HepG2 (cell line): ENCODE results near the gene LONP1. TPM values are rescaled to one million over a fixed set of nuclear protein-coding genes. Genes with fewer than 3 reads are reported as not detected.

Source experiments
- ATAC-seq: fragments of 200-7000 bp; cut with Tn5 transposase; 3 replicates; pipeline ENCODE4 v1.9.1; 2020; ENCODE audit warnings: mild to moderate bottlenecking, moderate library complexity
- BruUV-seq: library from RNA; stranded (reverse); fragments of 400-500 nt; replicated peaks from 2 replicates; lab custom pipeline; 2021; lab: Mats Ljungman, UMichigan
- CTCF ChIA-PET: fragments of 300-600 bp; formaldehyde crosslinking; extraction: SDS; loops from one replicate; lab custom pipeline; 2021; ENCODE audit warnings: low total read pairs, inconsistent platforms, low intra/inter-chr PET ratio; lab: Yijun Ruan, JAX
- POLR2A ChIA-PET: fragments of 350-600 bp; sonication (Branson Sonifier 250); formaldehyde crosslinking; loops from one replicate; lab custom pipeline; 2020; ENCODE audit warnings: antibody characterized with exemption, inconsistent platforms; lab: Yijun Ruan, JAX
- DNase-seq: peaks from one replicate; pipeline ENCODE4 v3.0.0-alpha.2; 2015; ENCODE audit warnings: low spot score
- FAIRE-seq: peaks from 3 replicates; lab custom pipeline; 2011; peaks lifted over from hg19 to GRCh38; lab: Jason Lieb, UNC
- H2AFZ ChIP-seq: one replicate; pipeline ENCODE4 v1.6.1; 2011; ENCODE audit warnings: low read length, inconsistent platforms
- H3K27ac ChIP-seq: fragments of 300-600 bp; 3 replicates; pipeline ENCODE4 v1.8.0; 2011; ENCODE audit warnings: mixed run types, mild to moderate bottlenecking, mixed read lengths, low read length, inconsistent platforms; ENCODE audit not compliant: insufficient read depth; ENCODE audit errors: extremely low read length
- H3K27me3 ChIP-seq, 2 experiments: fragments of 200-600 bp in 1 of 2; 2 replicates in 1 of 2; 3 replicates in 1 of 2; pipeline versions ENCODE4 v1.6.0 to v1.8.0; 2011; ENCODE audit warnings: low read length in 2 of 2, mild to moderate bottlenecking in 2 of 2, moderate library complexity in 2 of 2, inconsistent platforms in 1 of 2; ENCODE audit not compliant: insufficient read depth in 2 of 2, control insufficient read depth in 1 of 2
- H3K36me3 ChIP-seq, 2 experiments: fragments of 200-600 bp in 1 of 2; replicated peaks in 1 of 2; 2 replicates in 1 of 2; 3 replicates in 1 of 2; pipeline versions ENCODE4 v1.5.1 to v1.8.0; 2011; ENCODE audit warnings: low read length in 2 of 2, inconsistent platforms in 1 of 2; ENCODE audit not compliant: insufficient read depth in 2 of 2, control insufficient read depth in 1 of 2
- H3K4me1 ChIP-seq: 2 replicates; pipeline ENCODE4 v1.5.1; 2012; ENCODE audit warnings: low read length, inconsistent platforms; ENCODE audit not compliant: insufficient read depth
- H3K4me2 ChIP-seq: 2 replicates; pipeline ENCODE4 v1.6.0; 2011; ENCODE audit warnings: low read depth, low read length, inconsistent platforms
- H3K4me3 ChIP-seq, 3 experiments: fragments of 200-600 bp in 1 of 3; sonication (generic), shearing (Covaris generic) in 1 of 3; replicated peaks in 1 of 3; 2 replicates each; pipeline ENCODE4 v1.5.1; 2011 to 2016; ENCODE audit warnings: low read length in 3 of 3, inconsistent platforms in 2 of 3, low read depth in 2 of 3, mild to moderate bottlenecking in 2 of 3, control low read depth in 1 of 3, mixed read lengths in 1 of 3; ENCODE audit not compliant: insufficient read depth in 1 of 3
- H3K79me2 ChIP-seq: one replicate; pipeline ENCODE4 v1.6.1; 2011; ENCODE audit warnings: low read length, inconsistent platforms; ENCODE audit not compliant: insufficient read depth
- H3K9ac ChIP-seq: 2 replicates; pipeline ENCODE4 v1.6.0; 2011; ENCODE audit warnings: mild to moderate bottlenecking, low read depth, low read length, inconsistent platforms; ENCODE audit not compliant: insufficient read depth
- H3K9me3 ChIP-seq: 2 replicates; pipeline ENCODE4 v1.5.1; 2012; ENCODE audit warnings: mild to moderate bottlenecking, low read length
- H4K20me1 ChIP-seq: 2 replicates; pipeline ENCODE4 v1.6.0; 2011; ENCODE audit warnings: inconsistent platforms, mild to moderate bottlenecking, low read length, moderate library complexity; ENCODE audit not compliant: insufficient read depth
- AFF4 ChIP-seq: sonication (generic); formaldehyde crosslinking; IDR thresholded peaks from 2 replicates; pipeline ENCODE4 v1.4.0; 2020; ENCODE audit warnings: missing genetic modification reagents
- CERS6 ChIP-seq: sonication (generic); formaldehyde crosslinking; IDR thresholded peaks from 2 replicates; pipeline ENCODE4 v1.5.0; 2020; ENCODE audit warnings: missing genetic modification reagents
- HNF4A ChIP-seq: sonication (generic); formaldehyde crosslinking; IDR thresholded peaks from 2 replicates; pipeline ENCODE4 v1.4.0; 2020; ENCODE audit warnings: missing genetic modification reagents
- IRF9 ChIP-seq: sonication (generic); formaldehyde crosslinking; IDR thresholded peaks from 2 replicates; pipeline ENCODE4 v1.8.0; 2022; ENCODE audit warnings: missing genetic modification reagents, mild to moderate bottlenecking, borderline replicate concordance
- MXI1 ChIP-seq: IDR thresholded peaks from 3 replicates; pipeline ENCODE4 v1.6.1; 2012; ENCODE audit warnings: low read depth, low read length, inconsistent platforms, borderline replicate concordance
- SALL1 ChIP-seq: sonication (generic); formaldehyde crosslinking; IDR thresholded peaks from 2 replicates; pipeline ENCODE4 v1.8.0; 2022; ENCODE audit warnings: mild to moderate bottlenecking, missing genetic modification reagents
- ZBED4 ChIP-seq: sonication (generic); formaldehyde crosslinking; IDR thresholded peaks from 2 replicates; pipeline ENCODE4 v1.4.0; 2020; ENCODE audit warnings: missing genetic modification reagents, borderline replicate concordance
- ZBTB26 ChIP-seq: IDR thresholded peaks from 2 replicates; pipeline ENCODE4 v1.6.1; 2016; ENCODE audit warnings: missing compliant biosample characterization, missing genetic modification reagents, borderline replicate concordance
- ZFP36L2 ChIP-seq: sonication (generic); formaldehyde crosslinking; IDR thresholded peaks from 2 replicates; pipeline ENCODE4 v1.4.0; 2020; ENCODE audit warnings: missing genetic modification reagents
- ZMYM3 ChIP-seq: sonication (generic); formaldehyde crosslinking; IDR thresholded peaks from 2 replicates; pipeline ENCODE4 v1.5.1; 2020; ENCODE audit warnings: mild to moderate bottlenecking, missing genetic modification reagents
- ZNF460 ChIP-seq: sonication (generic); formaldehyde crosslinking; IDR thresholded peaks from 2 replicates; pipeline ENCODE4 v1.5.1; 2020; ENCODE audit warnings: missing genetic modification reagents, mild to moderate bottlenecking, borderline replicate concordance
- ZNF703 ChIP-seq: sonication (generic); formaldehyde crosslinking; IDR thresholded peaks from 2 replicates; pipeline ENCODE4 v1.5.1; 2020; ENCODE audit warnings: missing genetic modification reagents, mild to moderate bottlenecking, moderate library complexity, borderline replicate concordance
- ZNF781 ChIP-seq: sonication (generic); formaldehyde crosslinking; IDR thresholded peaks from 2 replicates; pipeline ENCODE4 v1.5.1; 2020; ENCODE audit warnings: borderline replicate concordance, mild to moderate bottlenecking, missing genetic modification reagents; ENCODE audit errors: not compliant biosample characterization
- WGBS: methylation state at CpG from one replicate; pipeline ENCODE4 v1.1.6; 2017; ENCODE audit warnings: low lambda C conversion rate; 5-methylcytosine and 5-hydroxymethylcytosine counted together
- in situ Hi-C: cut with HindIII; loops from 2 replicates; pipeline ENCODE4 v1.10.0; 2017; ENCODE audit warnings: low pct_unique_long_range_greater_than_20kb; ENCODE audit not compliant: extremely low pct_ligation_motif_present
- intact Hi-C: fragments of 100-400 bp; cut with micrococcal nuclease; formaldehyde crosslinking; loops from one replicate; pipeline ENCODE4 v1.10.0; 2022; ENCODE audit not compliant: unreplicated experiment
- polyA plus RNA-seq, 8 experiments: library from polyadenylated mRNA; depleted of rRNA in 3 of 8; stranded (reverse) in 7 of 8; unstranded in 1 of 8; fragments of >200 nt; fragmentation: Illumina TruSeq in 4 of 8; extraction: Trizol in 4 of 8; gene quantifications; 2 replicates each; pipeline versions ENCODE4 v1.2.1 to v1.2.3, GENCODE V29; 2011 to 2016; ENCODE audit warnings: low read depth in 4 of 8, missing spikeins in 1 of 8, mixed read lengths in 1 of 8; ENCODE audit not compliant: insufficient read depth in 1 of 8
- total RNA-seq, 5 experiments: library from RNA; depleted of rRNA; stranded (reverse); fragments of >200 nt; fragmentation: Illumina TruSeq; extraction: Trizol; gene quantifications; 2 replicates each; pipeline ENCODE4 v1.2.3, GENCODE V29; 2016; ENCODE audit warnings: low read depth in 1 of 5

Gene LONP1
- total and polyA plus RNA-seq, 2 of the 13 experiments (the other 11 are each of a cell fraction or from before 2014, with no cell fraction given): 59.5 to 76.8 TPM

DNA sequence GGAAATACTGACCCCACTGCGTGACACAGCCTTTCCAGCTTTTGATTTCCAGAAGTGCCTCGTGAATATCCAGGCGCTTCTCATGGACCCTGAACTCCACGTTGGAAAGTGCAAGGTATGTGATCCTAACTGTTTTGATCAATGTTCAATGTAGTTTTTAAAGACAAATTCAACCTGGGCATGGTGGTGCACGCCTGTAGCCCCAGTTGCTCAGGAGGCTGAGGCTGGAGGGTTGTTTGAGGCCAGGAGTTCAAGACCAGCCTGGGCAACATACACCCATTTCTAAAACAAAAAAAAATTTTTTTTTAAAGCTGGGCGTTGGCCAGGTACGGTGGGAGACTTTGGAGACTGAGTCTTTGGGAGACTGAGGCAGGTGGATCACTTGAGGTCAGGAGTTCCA, 31.8 kb upstream of the LONP1 start:
- ChIA-PET CTCF (no interaction called here), POLR2A (no interaction called here)
- intact Hi-C loops: no loop called here
- H3K4me2 ChIP-seq: peak overlapping the region; percentile 45; the same call in 1 of the 2 replicates
- H4K20me1 ChIP-seq: no peaks in the 10 kb centered on the region
- ATAC-seq (no peak; the same call in 2 of the 3 replicates), FAIRE-seq (no peak), DNase-seq (peak; percentile 21)
- H3K36me3 ChIP-seq: no peaks in the 10 kb centered on the region
- peaks cover 13% of the 10 kb centered on the region for H3K4me1 ChIP-seq
- H3K79me2 ChIP-seq: no peaks in the 10 kb centered on the region
- 0 out of 2 replicates have a peak overlapping the region, but pooled peaks have one; percentile 15 for H3K9ac ChIP-seq
- H3K9me3 ChIP-seq: no peaks in the 10 kb centered on the region
- 17% methylated on average over 7 of the region's 7 CpGs for WGBS
- no peak overlapping the region for H3K4me3 ChIP-seq
- in situ Hi-C loops: no loop called here
- H3K27ac ChIP-seq: no peak overlapping the region
- H2AFZ ChIP-seq: no peak overlapping the region
- no TSS peak for BruUV-seq
- no peaks in the 10 kb centered on the region for H3K27me3 ChIP-seq
- TF ChIP-seq MXI1: no peak
- TF ChIP-seq ZNF460 (CRISPR knock-in tag): peak; percentile 90
- peak; percentile 54; the same call in 1 of the 2 replicates for TF ChIP-seq ZMYM3 (CRISPR knock-in tag)
- TF ChIP-seq AFF4 (CRISPR knock-in tag): no peak
- peak; percentile 84; the same call in 1 of the 2 replicates for TF ChIP-seq ZBTB26
- TF ChIP-seq ZBED4 (CRISPR knock-in tag): no peak
- TF ChIP-seq ZNF703 (CRISPR knock-in tag): no peak
- TF ChIP-seq HNF4A: peak; percentile 24; the same call in 1 of the 2 replicates
- no peak for TF ChIP-seq ZFP36L2 (CRISPR knock-in tag)
- TF ChIP-seq SALL1 (CRISPR knock-in tag): peak; percentile 33; the same call in 1 of the 2 replicates
- TF ChIP-seq ZNF781 (CRISPR knock-in tag): no peak
- no peak for TF ChIP-seq CERS6 (CRISPR knock-in tag)
- TF ChIP-seq IRF9: no peak
